OCI-LY1 (cell line): ENCODE results near the gene PLCG2.

ENCODE experiments used
- CTCF ChIP-seq: fragments of 200-600 bp; sonication (generic), shearing (Covaris generic); IDR thresholded peaks from 2 replicates; pipeline ENCODE4 v1.5.1; 2017; ENCODE audit warnings: mild to moderate bottlenecking, antibody characterized with exemption, low read length, moderate library complexity, mixed read lengths
- EZH2 ChIP-seq: fragments of 200-600 bp; sonication (generic), shearing (Covaris generic); IDR thresholded peaks from 2 replicates; pipeline ENCODE4 v1.8.0; 2017; ENCODE audit warnings: borderline replicate concordance, mixed run types, mild to moderate bottlenecking, antibody characterized with exemption, low read length, moderate library complexity, mixed read lengths

- TF ChIP-seq CTCF, result no peak
- TF ChIP-seq EZH2, result no peak
Observed at GRCh38 chr16:81926036-81926435, 146.9 kb downstream of the PLCG2 start.
